ENCODE results near the gene SLC6A12. TPM values are rescaled to one million over a fixed set of nuclear protein-coding genes. Genes with fewer than 3 reads are reported as not detected.

The SLC6A12 gene
- total RNA-seq, 1 experiment from 2014 or later: 0.17 TPM

- no peak overlapping the region for H3K27ac Mint-ChIP-seq
- WGBS (ENCODE audit: extremely low coverage, insufficient read length, low lambda C conversion rate): no CpG with 5 or more reads among the region's 7 CpGs
These were observed 54.7 kb downstream of the SLC6A12 start for GRCh38 chr12:159156-159782.

More at GRCh38 chr12:159156-159782, 54.7 kb downstream of the SLC6A12 start:
- no peak overlapping the region for H3K4me3 Mint-ChIP-seq
- Histone ChIP-seq H3K23ac (ENCODE audit: insufficient read length, low read depth, low read length) (no peak overlapping the region), H4K91ac (ENCODE audit: insufficient read length, low read depth, low read length) (no peak overlapping the region), H3K27ac (ENCODE audit: insufficient read length, low read depth, low read length) (no peak overlapping the region), H3K9ac (ENCODE audit: extremely low read depth, insufficient read length, low read length) (no peak overlapping the region), H3K14ac (ENCODE audit: insufficient read depth, low read length) (no peak overlapping the region), H3K4me2 (ENCODE audit: insufficient read depth, insufficient read length, low read length) (no peak overlapping the region), H4K20me1 (ENCODE audit: control insufficient read depth, insufficient read depth, insufficient read length) (no peaks in the 10 kb centered on the region), H4K5ac (ENCODE audit: insufficient read length, low read depth, low read length) (no peak overlapping the region), H3K4me1 (ENCODE audit: insufficient read depth, low read length) (no peaks in the 10 kb centered on the region), H2BK15ac (ENCODE audit: low read depth, low read length) (no peak overlapping the region), H4K8ac (replicated peaks; ENCODE audit: insufficient read length, low read depth, low read length) (no peak overlapping the region), H3K23me2 (ENCODE audit: insufficient read length, low read depth, low read length, poor library complexity, severe bottlenecking) (no peaks in the 10 kb centered on the region), H2BK5ac (ENCODE audit: insufficient read length, low read length) (no peak overlapping the region), H3K18ac (ENCODE audit: insufficient read length, low read depth, low read length) (no peak overlapping the region), H3K9me3 (ENCODE audit: control insufficient read depth, low read depth, low read length) (no peaks in the 10 kb centered on the region), H2BK20ac (ENCODE audit: low read depth, low read length, poor library complexity, severe bottlenecking) (no peak overlapping the region), H3K79me1 (ENCODE audit: insufficient read depth, low read depth, low read length, poor library complexity, severe bottlenecking) (no peaks in the 10 kb centered on the region), H3T11ph (ENCODE audit: low read length) (no peak overlapping the region), H3K27me3 (ENCODE audit: insufficient read depth, low read length) (no peaks in the 10 kb centered on the region), H2AK5ac (ENCODE audit: insufficient read length, low read length) (no peak overlapping the region), H2BK12ac (ENCODE audit: insufficient read length, low read depth, low read length) (no peak overlapping the region), H2AFZ (ENCODE audit: low read length) (no peak overlapping the region), H3K56ac (ENCODE audit: insufficient read length, low read depth, low read length) (no peak overlapping the region), H3K4ac (ENCODE audit: low read depth, low read length) (no peak overlapping the region), H2BK120ac (ENCODE audit: low read depth, low read length, poor library complexity, severe bottlenecking) (no peak overlapping the region), H3K79me2 (ENCODE audit: insufficient read depth, low read length) (no peaks in the 10 kb centered on the region)
- DNase-seq: no peak
- no peaks in the 10 kb centered on the region; a peak in 2 of 7 replicates for H3K36me3 Mint-ChIP-seq (ENCODE audit: insufficient read depth in 1 of 3, low read depth in 3 of 3)
- no peaks in the 10 kb centered on the region for H3K9me3 Mint-ChIP-seq
- TF ChIP-seq CTCF (conservative IDR thresholded peaks at IDR 0.05): no peak
- peaks cover 4 to 28% of the 10 kb centered on the region in 2 experiments for H3K4me1 Mint-ChIP-seq
- peaks cover 4% of the 10 kb centered on the region; the same call in 1 of the 2 replicates for H3K27me3 Mint-ChIP-seq (ENCODE audit: low read depth)
